HG03135 (cell line): ENCODE data around the gene CD81.

Experiments used
- ATAC-seq: cut with Tn5 transposase; IDR thresholded peaks from one replicate; pipeline ENCODE4 v1.9.1; 2021; ENCODE audit warnings: mild to moderate bottlenecking, moderate library complexity; ENCODE audit not compliant: unreplicated experiment

Gene CD81

GRCh38 chr11:2433106-2433925 is 56.2 kb downstream of the CD81 start:
- ATAC-seq = no peak

GRCh38 chr11:2434008-2434407 is 56.9 kb downstream of the CD81 start:
- no peak for ATAC-seq

- ATAC-seq = no peak
Observed at GRCh38 chr11:2434506-2435255, 57.6 kb downstream of the CD81 start.

- no peak for ATAC-seq
Observed at GRCh38 chr11:2435288-2436012, 58.3 kb downstream of the CD81 start.

- ATAC-seq = no peak
Observed at GRCh38 chr11:2436013-2436520, 59.0 kb downstream of the CD81 start.

GRCh38 chr11:2436521-2437031 is 59.5 kb downstream of the CD81 start:
- ATAC-seq = no peak

GRCh38 chr11:2437516-2437915 is 60.4 kb downstream of the CD81 start:
- no peak for ATAC-seq

- ATAC-seq = no peak
Observed at GRCh38 chr11:2439820-2440219, 62.7 kb downstream of the CD81 start.

- no peak for ATAC-seq
Observed at GRCh38 chr11:2440646-2441045, 63.5 kb downstream of the CD81 start.

- ATAC-seq = no peak
Observed at GRCh38 chr11:2441171-2441570, 64.1 kb downstream of the CD81 start.

GRCh38 chr11:2442589-2442988 is 65.5 kb downstream of the CD81 start:
- ATAC-seq = no peak

GRCh38 chr11:2443406-2443805 is 66.3 kb downstream of the CD81 start:
- ATAC-seq = no peak

- ATAC-seq = no peak
Observed at GRCh38 chr11:2443881-2444820, 67.0 kb downstream of the CD81 start, which contains the start of gene TRPM5. TRPM5 (minus strand) TSS chr11:2444514; CDS start chr11:2423036, 21,478 bp downstream.

GRCh38 chr11:2444821-2445745 is 68.0 kb downstream of the CD81 start, which contains the start of gene KCNQ1:
KCNQ1 (plus strand) TSS chr11:2445008; CDS start chr11:2445099, 91 bp downstream.
- ATAC-seq = no peak

- no peak for ATAC-seq
Observed at GRCh38 chr11:2445746-2446551, 68.8 kb downstream of the CD81 start.

GRCh38 chr11:2446590-2447252 is 69.6 kb downstream of the CD81 start:
- ATAC-seq = no peak
